PC-3 (cell line): ENCODE data around the gene ITGA1. TPM values are rescaled to one million over a fixed set of nuclear protein-coding genes. Genes with fewer than 3 reads are reported as not detected.

Source experiments
- ATAC-seq: fragments of 200-7000 bp; cut with Tn5 transposase; 2 replicates; pipeline ENCODE4 v1.9.1; 2020; ENCODE audit warnings: mild to moderate bottlenecking, moderate library complexity
- BruUV-seq: library from RNA; stranded (reverse); fragments of 400-500 nt; replicated peaks from 2 replicates; lab custom pipeline; 2021; lab: Mats Ljungman, UMichigan
- CTCF ChIA-PET: fragments of 300-600 bp; sonication (Branson Sonifier 250); formaldehyde crosslinking; loops from one replicate; lab custom pipeline; 2022; ENCODE audit warnings: antibody characterized with exemption; lab: Charles Lee
- POLR2A ChIA-PET: fragments of 300-600 bp; sonication (Branson Sonifier 250); formaldehyde crosslinking; loops from one replicate; lab custom pipeline; 2022; ENCODE audit warnings: antibody characterized with exemption; ENCODE audit not compliant: unreplicated experiment; lab: Charles Lee
- DNase-seq: peaks from one replicate; pipeline ENCODE4 v3.0.0-alpha.2; 2015
- H2AFZ ChIP-seq: fragments of 300-600 bp; sonication (generic); 2 replicates; pipeline ENCODE4 v1.6.0; 2016; ENCODE audit warnings: antibody characterized with exemption, low read length
- H3F3A ChIP-seq: fragments of 300-600 bp; sonication (generic); one replicate; pipeline ENCODE4 v1.6.0; 2017; ENCODE audit warnings: antibody characterized with exemption, low read length, control low read depth, mild to moderate bottlenecking; ENCODE audit not compliant: unreplicated experiment
- H3K27ac ChIP-seq: fragments of 300-600 bp; sonication (generic); 2 replicates; pipeline ENCODE4 v1.5.1; 2016; ENCODE audit warnings: mild to moderate bottlenecking, low read length
- H3K27me3 ChIP-seq: fragments of 300-600 bp; sonication (generic); 2 replicates; pipeline ENCODE4 v1.6.1; 2016; ENCODE audit warnings: low read length, mixed read lengths
- H3K36me3 ChIP-seq: fragments of 300-600 bp; sonication (generic); 2 replicates; pipeline ENCODE4 v1.6.1; 2016; ENCODE audit warnings: low read depth, mixed run types, low read length, mixed read lengths
- H3K4me1 ChIP-seq: fragments of 300-600 bp; sonication (generic); 2 replicates; pipeline ENCODE4 v1.5.1; 2016; ENCODE audit warnings: low read length; ENCODE audit not compliant: insufficient read depth
- H3K4me2 ChIP-seq: fragments of 300-600 bp; sonication (generic); 2 replicates; pipeline ENCODE4 v1.6.0; 2016; ENCODE audit warnings: low read length
- H3K4me3 ChIP-seq: fragments of 300-600 bp; sonication (generic); 2 replicates; pipeline ENCODE4 v1.5.1; 2016; ENCODE audit warnings: mild to moderate bottlenecking, low read length, mixed read lengths
- H3K79me2 ChIP-seq: fragments of 300-600 bp; sonication (generic); 2 replicates; pipeline ENCODE4 v1.6.1; 2017; ENCODE audit warnings: low read length, mixed read lengths
- H3K9ac ChIP-seq: fragments of 300-600 bp; sonication (generic); 2 replicates; pipeline ENCODE4 v1.6.0; 2016; ENCODE audit warnings: mild to moderate bottlenecking, low read length
- H3K9me2 ChIP-seq: fragments of 300-600 bp; sonication (generic); replicated peaks from 2 replicates; pipeline ENCODE4 v1.6.1; 2016; ENCODE audit warnings: mixed run types, low read length, mixed read lengths
- H3K9me3 ChIP-seq: fragments of 300-600 bp; sonication (generic); 2 replicates; pipeline ENCODE4 v1.6.1; 2016; ENCODE audit warnings: low read length, mixed read lengths
- H4K20me1 ChIP-seq: fragments of 300-600 bp; sonication (generic); 2 replicates; pipeline ENCODE4 v1.6.1; 2016; ENCODE audit warnings: low read length, mixed read lengths
- EZH2 ChIP-seq: fragments of 300-600 bp; sonication (generic); IDR thresholded peaks from one replicate; pipeline ENCODE4 v1.6.1; 2017; ENCODE audit warnings: antibody characterized with exemption, mild to moderate bottlenecking, low read length; ENCODE audit not compliant: unreplicated experiment
- EZH2phosphoT487 ChIP-seq: fragments of 300-600 bp; sonication (generic); IDR thresholded peaks from 2 replicates; pipeline ENCODE4 v1.6.1; 2018; ENCODE audit warnings: mild to moderate bottlenecking, antibody characterized with exemption, low read length, borderline replicate concordance
- intact Hi-C: fragments of 100-400 bp; cut with micrococcal nuclease; formaldehyde crosslinking; loops from 2 replicates; pipeline ENCODE4 v1.9.0; 2023
- total RNA-seq: library from RNA; depleted of rRNA; stranded (reverse); fragments of >200 nt; gene quantifications from 2 replicates; pipeline ENCODE4 v1.2.3, GENCODE V29; 2014
- TF ChIP-seq, protein P1 (sequence below): fragments of 300-600 bp; sonication (generic); conservative IDR thresholded peaks from 2 replicates; pipeline ENCODE4 v1.5.1; 2017; ENCODE audit warnings: antibody characterized with exemption, low read depth, mild to moderate bottlenecking, low read length

Gene ITGA1
- total RNA-seq, 1 experiment from 2014 or later: 4.7 TPM

DNA sequence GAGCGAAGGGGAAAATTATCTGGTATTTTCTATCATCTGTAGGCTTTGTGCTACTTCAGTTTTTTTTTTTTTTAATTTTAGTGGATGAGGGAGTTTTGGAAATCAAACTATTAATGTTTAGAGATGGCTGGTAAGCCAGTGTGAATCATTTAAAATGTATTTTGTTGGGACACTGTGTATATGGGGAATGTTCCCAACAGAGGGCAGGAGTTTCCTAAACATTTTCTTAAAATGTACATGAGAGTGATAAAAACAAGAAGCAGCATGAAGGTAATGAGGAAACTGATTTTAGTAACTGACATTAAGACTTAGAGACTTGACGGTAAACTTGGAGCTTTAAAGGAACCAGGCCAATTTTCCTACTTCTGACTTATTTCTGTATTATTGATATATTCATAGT lies 133.2 kb downstream of the ITGA1 start:
- peak; percentile 21 for DNase-seq
- no peak for ATAC-seq
- ChIA-PET CTCF (no interaction called here), POLR2A (no interaction called here)
- no peak overlapping the region for H2AFZ ChIP-seq
- H3K9me3 ChIP-seq: no peaks in the 10 kb centered on the region
- intact Hi-C loops: no loop called here
- peaks cover 10% of the 10 kb centered on the region for H3K4me1 ChIP-seq
- H3F3A ChIP-seq: no peaks in the 10 kb centered on the region
- H3K4me2 ChIP-seq: no peak overlapping the region
- no peak overlapping the region for H3K9ac ChIP-seq
- H4K20me1 ChIP-seq: no peaks in the 10 kb centered on the region
- H3K36me3 ChIP-seq: no peaks in the 10 kb centered on the region
- H3K27me3 ChIP-seq: no peaks in the 10 kb centered on the region
- H3K4me3 ChIP-seq: no peak overlapping the region
- H3K79me2 ChIP-seq: no peaks in the 10 kb centered on the region
- BruUV-seq: no TSS peak
- H3K9me2 ChIP-seq: no peaks in the 10 kb centered on the region
- TF ChIP-seq EZH2phosphoT487: no peak
- TF ChIP-seq, protein P1, sequence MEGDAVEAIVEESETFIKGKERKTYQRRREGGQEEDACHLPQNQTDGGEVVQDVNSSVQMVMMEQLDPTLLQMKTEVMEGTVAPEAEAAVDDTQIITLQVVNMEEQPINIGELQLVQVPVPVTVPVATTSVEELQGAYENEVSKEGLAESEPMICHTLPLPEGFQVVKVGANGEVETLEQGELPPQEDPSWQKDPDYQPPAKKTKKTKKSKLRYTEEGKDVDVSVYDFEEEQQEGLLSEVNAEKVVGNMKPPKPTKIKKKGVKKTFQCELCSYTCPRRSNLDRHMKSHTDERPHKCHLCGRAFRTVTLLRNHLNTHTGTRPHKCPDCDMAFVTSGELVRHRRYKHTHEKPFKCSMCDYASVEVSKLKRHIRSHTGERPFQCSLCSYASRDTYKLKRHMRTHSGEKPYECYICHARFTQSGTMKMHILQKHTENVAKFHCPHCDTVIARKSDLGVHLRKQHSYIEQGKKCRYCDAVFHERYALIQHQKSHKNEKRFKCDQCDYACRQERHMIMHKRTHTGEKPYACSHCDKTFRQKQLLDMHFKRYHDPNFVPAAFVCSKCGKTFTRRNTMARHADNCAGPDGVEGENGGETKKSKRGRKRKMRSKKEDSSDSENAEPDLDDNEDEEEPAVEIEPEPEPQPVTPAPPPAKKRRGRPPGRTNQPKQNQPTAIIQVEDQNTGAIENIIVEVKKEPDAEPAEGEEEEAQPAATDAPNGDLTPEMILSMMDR: peak; percentile 36
- no peak overlapping the region for H3K27ac ChIP-seq

DNA sequence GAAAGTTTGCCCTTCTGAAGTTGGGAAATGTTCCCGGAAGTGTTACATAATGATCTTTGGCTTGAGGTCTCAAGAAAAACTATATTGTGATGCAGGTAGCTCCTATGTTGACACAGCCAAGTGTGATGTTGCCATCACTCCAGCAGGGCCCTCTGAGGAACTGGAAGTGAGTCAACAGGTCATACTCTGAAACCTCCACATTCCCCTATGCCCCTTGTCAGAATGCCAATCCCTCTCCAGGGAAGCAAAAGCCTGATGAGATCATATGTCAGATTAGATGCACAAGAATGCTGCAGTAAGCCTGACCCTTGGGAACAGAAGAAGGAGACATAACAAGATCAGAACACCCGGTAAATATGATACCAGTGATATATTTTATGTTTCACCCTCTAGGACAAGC lies 134.7 kb downstream of the ITGA1 start:
- Histone ChIP-seq H3K36me3 (no peaks in the 10 kb centered on the region), H3K4me3 (no peak overlapping the region), H2AFZ (no peak overlapping the region), H3K4me2 (peak overlapping the region; percentile 23), H3K27ac (peak overlapping the region; percentile 31), H3K27me3 (no peaks in the 10 kb centered on the region), H3K9ac (no peak overlapping the region), H3K9me3 (no peaks in the 10 kb centered on the region), H3F3A (no peaks in the 10 kb centered on the region), H3K79me2 (no peaks in the 10 kb centered on the region), H3K9me2 (no peaks in the 10 kb centered on the region), H4K20me1 (no peaks in the 10 kb centered on the region), H3K4me1 (peaks cover 10% of the 10 kb centered on the region)
- CTCF ChIA-PET: interaction anchor here (0.6 kb wide), 1 partner anchor 65 kb away, joined by 4 read pairs; no protein-coding TSS in a partner anchor
- DNase-seq: peak; percentile 96
- TF ChIP-seq EZH2 (no peak), EZH2phosphoT487 (no peak)
- TF ChIP-seq, protein P1: no peak
- POLR2A ChIA-PET: interaction anchor here (0.7 kb wide), 1 partner anchor 64 kb away, joined by 5 read pairs; no protein-coding TSS in a partner anchor
- intact Hi-C loops: no loop called here
- peak; percentile 96 for ATAC-seq
- no TSS peak for BruUV-seq

DNA sequence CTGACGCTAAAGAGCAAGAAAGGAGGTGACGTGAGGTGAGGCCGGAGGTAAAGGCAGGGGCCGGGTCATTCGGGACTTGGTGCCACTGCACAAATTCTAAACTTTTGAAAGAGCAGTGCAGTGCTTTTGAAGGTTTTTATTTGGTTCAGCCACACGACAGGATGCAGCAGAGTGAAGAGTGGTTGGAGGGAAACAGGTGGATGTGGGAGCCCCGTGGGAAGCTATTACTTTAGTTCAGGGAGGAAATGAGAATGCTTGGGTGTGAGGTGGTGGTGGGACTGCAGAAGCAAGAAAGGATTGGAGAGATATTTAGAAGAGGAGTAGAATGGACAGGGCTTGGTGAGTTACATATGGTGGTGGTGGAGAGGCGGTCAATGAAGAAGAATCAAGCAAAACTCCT lies 136.7 kb downstream of the ITGA1 start:
- H3K9ac ChIP-seq: no peak overlapping the region
- H3K27ac ChIP-seq: no peak overlapping the region
- no peak overlapping the region for H2AFZ ChIP-seq
- H3K27me3 ChIP-seq: no peaks in the 10 kb centered on the region
- H3K36me3 ChIP-seq: no peaks in the 10 kb centered on the region
- H3K9me2 ChIP-seq: no peaks in the 10 kb centered on the region
- no peaks in the 10 kb centered on the region for H3K79me2 ChIP-seq
- H3F3A ChIP-seq: no peaks in the 10 kb centered on the region
- H3K4me2 ChIP-seq: no peak overlapping the region
- peaks cover 10% of the 10 kb centered on the region for H3K4me1 ChIP-seq
- BruUV-seq: no TSS peak
- H3K9me3 ChIP-seq: no peaks in the 10 kb centered on the region
- H4K20me1 ChIP-seq: no peaks in the 10 kb centered on the region
- ChIA-PET CTCF (no interaction called here), POLR2A (no interaction called here)
- no peak for DNase-seq
- TF ChIP-seq EZH2phosphoT487 (no peak), EZH2 (no peak)
- TF ChIP-seq, protein P1: no peak
- no peak for ATAC-seq
- intact Hi-C loops: no loop called here
- H3K4me3 ChIP-seq: no peak overlapping the region
